Thyroid gland (tissue), 4 donors: ENCODE measurements around the gene ADAM11.

Experiments used
- CTCF ChIP-seq, 6 experiments: fragments of 200-600 bp in 3 of 6; fragments of 450-650 bp in 3 of 6; sonication (generic) in 3 of 6; IDR thresholded peaks; one replicate each; pipeline ENCODE4 v1.5.1; 2016 to 2019; ENCODE audit warnings: antibody characterized with exemption in 6 of 6, mild to moderate bottlenecking in 2 of 6, inconsistent platforms in 1 of 6, moderate library complexity in 1 of 6
- POLR2A ChIP-seq, 2 donors: fragments of 450-650 bp; IDR thresholded peaks; one replicate each; pipeline ENCODE4 v1.6.1; 2017; ENCODE audit warnings: antibody characterized with exemption in 2 of 2, mild to moderate bottlenecking in 2 of 2, moderate library complexity in 1 of 2

GRCh38 chr17:44738214-44738906, 20.4 kb upstream of the ADAM11 start:
- TF ChIP-seq CTCF (IDR thresholded peaks at IDR 0.05) (no peak), POLR2A (IDR thresholded peaks at IDR 0.05) (no peak)
